ENCODE measurements around the gene OXNAD1. TPM values are rescaled to one million over a fixed set of nuclear protein-coding genes. Genes with fewer than 3 reads are reported as not detected.

The OXNAD1 gene
- total RNA-seq, 2 donors from 2014 or later: 16.1 to 22.4 TPM

GRCh38 chr3:16231983-16232382 lies 33.0 kb upstream of the OXNAD1 start:
- Mint-ChIP-seq H3K27ac (no peak overlapping the region), H3K36me3 (ENCODE audit: low read depth) (no peaks in the 10 kb centered on the region), H3K4me3 (no peak overlapping the region), H3K27me3 (ENCODE audit: insufficient read depth) (peaks cover 4% of the 10 kb centered on the region), H3K9me3 (peaks cover 3% of the 10 kb centered on the region), H3K4me1 (peaks cover 2% of the 10 kb centered on the region)
- TF ChIP-seq CTCF (conservative IDR thresholded peaks at IDR 0.05): no peak
- Histone ChIP-seq H3K36me3 (ENCODE audit: control insufficient read depth, insufficient read depth, low read length) (no peaks in the 10 kb centered on the region), H3K4me3 (ENCODE audit: low read length) (no peak overlapping the region), H3K27me3 (ENCODE audit: control insufficient read depth, insufficient read depth, low read length, poor library complexity, severe bottlenecking) (peaks cover 3% of the 10 kb centered on the region), H3K9me3 (ENCODE audit: control insufficient read depth, low read length) (peaks cover 6% of the 10 kb centered on the region), H3K9ac (ENCODE audit: extremely low read depth, low read length, poor library complexity, severe bottlenecking) (no peak overlapping the region), H3K27ac (ENCODE audit: low read depth, low read length) (no peak overlapping the region), H3K4me1 (ENCODE audit: control insufficient read depth, insufficient read depth, low read length) (no peaks in the 10 kb centered on the region)
- WGBS, 2 experiments (ENCODE audit: insufficient coverage in 1 of 2, insufficient read length in 1 of 2): 94 to 100% methylated on average over 2 of the region's 2 CpGs
- no peak for DNase-seq

GRCh38 chr3:16233806-16234205 lies 31.2 kb upstream of the OXNAD1 start:
- Mint-ChIP-seq H3K27ac (no peak overlapping the region), H3K4me3 (no peak overlapping the region), H3K27me3 (ENCODE audit: insufficient read depth) (peaks cover 7% of the 10 kb centered on the region), H3K9me3 (peaks cover 3% of the 10 kb centered on the region), H3K36me3 (ENCODE audit: low read depth) (no peaks in the 10 kb centered on the region), H3K4me1 (peaks cover 2% of the 10 kb centered on the region)
- Histone ChIP-seq H3K9ac (ENCODE audit: extremely low read depth, low read length, poor library complexity, severe bottlenecking) (no peak overlapping the region), H3K27me3 (ENCODE audit: control insufficient read depth, insufficient read depth, low read length, poor library complexity, severe bottlenecking) (peaks cover 3% of the 10 kb centered on the region), H3K9me3 (ENCODE audit: control insufficient read depth, low read length) (peaks cover 6% of the 10 kb centered on the region), H3K27ac (ENCODE audit: low read depth, low read length) (no peak overlapping the region), H3K4me1 (ENCODE audit: control insufficient read depth, insufficient read depth, low read length) (no peaks in the 10 kb centered on the region), H3K4me3 (ENCODE audit: low read length) (no peak overlapping the region), H3K36me3 (ENCODE audit: control insufficient read depth, insufficient read depth, low read length) (no peaks in the 10 kb centered on the region)
- TF ChIP-seq CTCF (conservative IDR thresholded peaks at IDR 0.05): no peak
- DNase-seq: no peak
- 93% methylated on average over 1 of the region's 1 CpG; no CpG with 5 or more reads in 1 of the 2 experiments for WGBS, 2 experiments (ENCODE audit: insufficient coverage in 1 of 2, insufficient read length in 1 of 2)

GRCh38 chr3:16234281-16234680 lies 30.7 kb upstream of the OXNAD1 start:
- Histone ChIP-seq H3K36me3 (ENCODE audit: control insufficient read depth, insufficient read depth, low read length) (no peaks in the 10 kb centered on the region), H3K27ac (ENCODE audit: low read depth, low read length) (no peak overlapping the region), H3K9me3 (ENCODE audit: control insufficient read depth, low read length) (peaks cover 6% of the 10 kb centered on the region), H3K9ac (ENCODE audit: extremely low read depth, low read length, poor library complexity, severe bottlenecking) (no peak overlapping the region), H3K27me3 (ENCODE audit: control insufficient read depth, insufficient read depth, low read length, poor library complexity, severe bottlenecking) (peaks cover 3% of the 10 kb centered on the region), H3K4me3 (ENCODE audit: low read length) (no peak overlapping the region), H3K4me1 (ENCODE audit: control insufficient read depth, insufficient read depth, low read length) (no peaks in the 10 kb centered on the region)
- H3K4me1 Mint-ChIP-seq: peaks cover 2% of the 10 kb centered on the region
- no peak for TF ChIP-seq CTCF (conservative IDR thresholded peaks at IDR 0.05)
- no peak overlapping the region for H3K27ac Mint-ChIP-seq
- H3K9me3 Mint-ChIP-seq: peaks cover 3% of the 10 kb centered on the region
- no peak overlapping the region for H3K4me3 Mint-ChIP-seq
- H3K36me3 Mint-ChIP-seq (ENCODE audit: low read depth): no peaks in the 10 kb centered on the region
- 94% methylated on average over 2 of the region's 2 CpGs; no CpG with 5 or more reads in 1 of the 2 experiments for WGBS, 2 experiments (ENCODE audit: insufficient coverage in 1 of 2, insufficient read length in 1 of 2)
- DNase-seq: no peak
- H3K27me3 Mint-ChIP-seq (ENCODE audit: insufficient read depth): peaks cover 10% of the 10 kb centered on the region
